Left ventricle myocardium inferior (tissue), 1 donor: ENCODE results near the gene KCTD14. TPM values are rescaled to one million over a fixed set of nuclear protein-coding genes. Genes with fewer than 3 reads are reported as not detected.
A peak's percentile ranks its signal among the peaks of the same experiment; 100 is the strongest.

Experiments
- DNase-seq: peaks from one replicate; pipeline ENCODE4 v3.0.0-alpha.2; 2020
- H3K27ac ChIP-seq: fragments of 200-600 bp; replicated peaks from 2 replicates; pipeline ENCODE4 v1.8.0; 2021
- H3K27me3 ChIP-seq: fragments of 200-600 bp; 2 replicates; pipeline ENCODE4 v1.8.0; 2021; ENCODE audit warnings: low read depth
- H3K36me3 ChIP-seq: fragments of 200-600 bp; 2 replicates; pipeline ENCODE4 v1.8.0; 2021
- H3K4me1 ChIP-seq: fragments of 200-600 bp; 2 replicates; pipeline ENCODE4 v1.8.0; 2021
- H3K4me3 ChIP-seq: fragments of 200-600 bp; 2 replicates; pipeline ENCODE4 v1.8.0; 2021; ENCODE audit warnings: mild to moderate bottlenecking, moderate library complexity
- H3K9me3 ChIP-seq: fragments of 200-600 bp; replicated peaks from 2 replicates; pipeline ENCODE4 v1.8.0; 2021
- intact Hi-C: fragments of 100-400 bp; cut with micrococcal nuclease; formaldehyde crosslinking; loops from one replicate; pipeline ENCODE4 v1.11.0; 2022
- total RNA-seq: library from RNA; stranded (reverse); fragmentation: NEBNext Ultra II Directional; extraction: Animal tissue kit (Norgen Biotek cat#: 25700); gene quantifications from one replicate; pipeline ENCODE4 v1.2.1, GENCODE V29; 2021
- TF ChIP-seq, protein P1 (sequence below): fragments of 200-600 bp; IDR thresholded peaks from 2 replicates; pipeline ENCODE4 v1.8.0; 2021; ENCODE audit warnings: antibody characterized with exemption, mild to moderate bottlenecking, borderline replicate concordance
- donor health status: DM: no; HTN: yes; CAD: no; lungs with severe emphysema.

KCTD14 gene
- total RNA-seq, 1 donor from 2014 or later, result 0.16 TPM

DNA sequence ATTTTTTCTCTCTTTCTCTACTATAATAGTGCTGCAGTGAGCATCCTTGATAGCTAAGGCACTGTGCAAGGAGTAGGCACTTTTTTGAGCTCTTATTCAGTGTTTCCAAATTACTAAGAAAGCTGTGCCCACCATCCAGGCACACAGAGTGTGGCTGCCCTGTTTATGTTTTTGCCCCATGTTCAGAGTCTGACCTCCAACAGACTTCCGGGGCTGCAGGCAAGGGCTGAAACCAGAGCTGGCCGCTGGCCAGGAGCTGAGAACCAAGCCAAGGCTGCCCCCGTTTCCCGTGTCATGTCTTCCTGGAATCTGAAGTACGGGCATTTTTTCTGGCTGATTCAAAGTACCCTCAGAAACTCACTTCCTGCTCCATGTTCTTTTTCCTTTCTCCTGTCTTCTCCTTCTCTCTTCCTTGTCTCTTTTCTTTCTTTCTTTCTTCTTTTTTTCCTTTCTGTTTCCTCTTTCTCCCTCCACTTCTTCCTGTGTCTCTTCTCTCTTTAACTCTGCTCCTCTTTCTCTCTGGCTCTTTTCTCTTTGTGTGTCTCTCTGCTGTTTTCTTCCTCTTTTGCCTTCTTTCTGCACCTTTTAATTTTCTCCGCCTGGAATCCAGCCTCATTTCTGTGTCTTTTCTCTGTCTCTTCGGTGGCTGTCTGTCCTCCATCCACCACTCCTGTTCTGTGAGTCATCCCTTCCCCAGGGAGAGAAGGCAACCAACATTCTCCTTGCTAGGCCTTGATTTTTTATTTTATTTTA is 17.0 kb upstream of the KCTD14 start:
- H3K27ac ChIP-seq, result peak overlapping the region; percentile 71
- peak overlapping the region; percentile 36 for H3K4me3 ChIP-seq
- no peaks in the 10 kb centered on the region for H3K36me3 ChIP-seq
- H3K9me3 ChIP-seq, result no peaks in the 10 kb centered on the region
- peaks cover 14% of the 10 kb centered on the region for H3K4me1 ChIP-seq
- intact Hi-C loops, result no loop called here
- TF ChIP-seq, protein P1, sequence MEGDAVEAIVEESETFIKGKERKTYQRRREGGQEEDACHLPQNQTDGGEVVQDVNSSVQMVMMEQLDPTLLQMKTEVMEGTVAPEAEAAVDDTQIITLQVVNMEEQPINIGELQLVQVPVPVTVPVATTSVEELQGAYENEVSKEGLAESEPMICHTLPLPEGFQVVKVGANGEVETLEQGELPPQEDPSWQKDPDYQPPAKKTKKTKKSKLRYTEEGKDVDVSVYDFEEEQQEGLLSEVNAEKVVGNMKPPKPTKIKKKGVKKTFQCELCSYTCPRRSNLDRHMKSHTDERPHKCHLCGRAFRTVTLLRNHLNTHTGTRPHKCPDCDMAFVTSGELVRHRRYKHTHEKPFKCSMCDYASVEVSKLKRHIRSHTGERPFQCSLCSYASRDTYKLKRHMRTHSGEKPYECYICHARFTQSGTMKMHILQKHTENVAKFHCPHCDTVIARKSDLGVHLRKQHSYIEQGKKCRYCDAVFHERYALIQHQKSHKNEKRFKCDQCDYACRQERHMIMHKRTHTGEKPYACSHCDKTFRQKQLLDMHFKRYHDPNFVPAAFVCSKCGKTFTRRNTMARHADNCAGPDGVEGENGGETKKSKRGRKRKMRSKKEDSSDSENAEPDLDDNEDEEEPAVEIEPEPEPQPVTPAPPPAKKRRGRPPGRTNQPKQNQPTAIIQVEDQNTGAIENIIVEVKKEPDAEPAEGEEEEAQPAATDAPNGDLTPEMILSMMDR, result no peak
- peak; percentile 67 for DNase-seq
- H3K27me3 ChIP-seq, result no peaks in the 10 kb centered on the region

DNA sequence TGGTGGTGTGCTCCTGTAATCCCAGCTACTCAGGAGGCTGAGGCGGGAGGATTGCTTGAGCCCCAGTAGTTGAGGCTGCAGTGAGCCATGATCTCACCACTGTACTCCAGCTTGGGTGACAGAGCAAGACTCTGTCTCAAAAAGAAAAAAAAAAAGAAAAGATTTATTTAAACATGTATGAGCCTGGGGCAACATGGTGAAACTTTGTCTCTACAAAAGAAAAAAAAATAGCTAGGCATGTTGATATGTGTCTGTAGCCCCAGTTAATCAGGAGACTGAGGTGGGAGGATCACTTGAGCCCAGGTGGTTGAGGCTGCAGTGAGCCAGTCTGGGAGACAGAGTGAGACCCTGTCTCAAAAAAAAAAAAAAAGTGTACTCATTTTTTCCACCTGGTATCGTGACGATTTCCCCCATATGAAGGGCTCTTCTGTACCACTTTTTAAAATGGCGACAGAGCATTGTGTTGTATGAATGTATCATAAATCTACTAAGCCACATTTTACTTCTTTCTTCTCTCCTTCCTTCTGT is 16.4 kb upstream of the KCTD14 start:
- Histone ChIP-seq H3K36me3 (no peaks in the 10 kb centered on the region), H3K4me3 (no peak overlapping the region), H3K27ac (peak overlapping the region; percentile 71), H3K9me3 (no peaks in the 10 kb centered on the region), H3K27me3 (no peaks in the 10 kb centered on the region), H3K4me1 (peaks cover 14% of the 10 kb centered on the region)
- intact Hi-C loops, result no loop called here
- no peak for DNase-seq
- TF ChIP-seq, protein P1, result no peak

DNA sequence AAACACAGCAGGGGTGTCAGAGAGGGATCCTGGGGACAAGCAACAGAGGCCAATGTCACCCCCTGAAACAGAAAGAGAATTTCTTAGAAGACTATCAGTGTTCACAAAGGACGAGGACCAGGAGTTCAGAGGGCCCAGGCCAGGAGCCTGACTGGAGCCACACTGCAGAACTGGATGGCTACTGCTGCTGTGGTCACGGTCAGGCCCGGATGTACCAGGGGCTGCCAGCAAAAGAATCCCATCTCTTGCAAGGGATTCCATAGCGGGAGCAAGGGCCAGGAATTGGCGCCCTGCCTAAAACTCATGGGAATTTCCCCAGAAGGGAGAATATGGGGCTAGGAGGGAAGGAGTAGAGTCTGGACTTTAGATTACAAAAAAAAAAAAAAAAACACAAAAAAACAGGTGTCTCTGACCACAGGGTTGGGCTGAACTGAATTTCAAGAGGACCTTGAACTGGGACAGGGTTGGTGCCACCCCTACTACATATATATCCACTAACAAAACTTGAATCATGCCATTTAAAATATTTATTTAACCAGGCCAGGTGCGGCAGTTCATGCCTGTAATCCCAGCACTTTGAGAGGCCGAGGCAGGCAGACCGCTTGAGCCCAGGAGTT is 15.7 kb upstream of the KCTD14 start:
- no peak overlapping the region for H3K4me3 ChIP-seq
- intact Hi-C loops, result no loop called here
- H3K36me3 ChIP-seq, result no peaks in the 10 kb centered on the region
- no peaks in the 10 kb centered on the region for H3K9me3 ChIP-seq
- no peak for DNase-seq
- H3K27ac ChIP-seq, result no peak overlapping the region
- H3K27me3 ChIP-seq, result no peaks in the 10 kb centered on the region
- peaks cover 14% of the 10 kb centered on the region for H3K4me1 ChIP-seq
- TF ChIP-seq, protein P1, result no peak

DNA sequence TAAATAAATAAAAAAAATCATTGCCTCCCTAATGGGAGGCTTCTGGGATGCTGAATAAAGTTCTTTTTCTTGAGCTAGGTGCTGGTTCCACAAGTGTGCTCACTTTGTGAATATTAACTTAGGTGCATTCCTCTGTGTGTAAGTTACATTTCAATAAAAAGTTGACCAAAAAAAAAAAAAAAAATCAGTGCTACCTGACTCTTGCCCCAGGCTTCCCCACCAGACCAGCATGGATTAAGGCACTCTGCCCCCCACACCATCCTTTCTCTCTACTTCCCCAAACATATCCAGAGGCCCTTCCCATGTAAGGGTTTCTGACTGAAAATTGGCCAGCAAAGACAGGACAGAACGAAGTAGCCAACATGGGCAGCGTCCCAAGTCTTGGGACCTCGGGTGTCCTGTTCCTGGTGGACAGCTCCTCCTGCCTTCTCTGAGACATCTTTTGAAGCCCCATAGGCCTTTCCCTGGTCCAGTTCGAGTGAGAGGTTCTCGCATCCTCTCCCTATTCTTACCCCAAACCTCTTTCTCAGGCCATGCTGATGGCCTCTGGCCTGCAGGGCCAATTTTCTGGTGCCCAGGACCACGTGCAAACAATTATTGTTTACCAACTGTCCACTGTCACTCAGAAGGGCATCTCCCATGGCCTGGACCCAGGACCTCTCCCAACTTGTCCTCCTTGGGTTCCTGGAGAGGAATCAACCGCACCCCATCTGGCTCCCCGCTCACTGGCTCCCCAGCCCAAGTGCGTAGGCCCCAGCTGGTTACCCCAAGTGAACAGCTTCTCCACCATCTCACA is 14.9 kb upstream of the KCTD14 start:
- Histone ChIP-seq H3K27ac (no peak overlapping the region), H3K9me3 (no peaks in the 10 kb centered on the region), H3K4me1 (peaks cover 14% of the 10 kb centered on the region), H3K27me3 (no peaks in the 10 kb centered on the region), H3K36me3 (no peaks in the 10 kb centered on the region), H3K4me3 (no peak overlapping the region)
- no peak for DNase-seq
- TF ChIP-seq, protein P1, result no peak
- intact Hi-C loops, result no loop called here

DNA sequence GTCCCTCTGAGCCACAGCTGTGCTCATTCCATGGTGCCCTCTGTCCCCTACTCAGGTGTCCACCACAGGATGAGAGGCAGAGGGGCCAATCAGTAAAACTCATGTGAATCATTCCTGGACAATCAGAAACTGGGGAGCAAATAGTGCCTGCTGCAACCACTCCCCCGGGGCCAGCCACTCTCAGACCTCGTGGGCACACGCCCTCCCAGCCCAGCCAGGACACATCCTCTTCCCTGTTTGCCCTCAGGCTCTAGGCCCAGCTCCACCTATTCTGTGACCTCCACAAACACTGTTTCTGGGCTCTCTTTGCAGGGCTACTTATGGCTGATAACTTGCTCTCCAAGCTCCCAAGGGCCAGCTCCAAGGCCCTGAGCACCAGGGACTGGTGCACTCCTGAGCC is 14.0 kb upstream of the KCTD14 start:
- H3K9me3 ChIP-seq, result no peaks in the 10 kb centered on the region
- H3K36me3 ChIP-seq, result no peaks in the 10 kb centered on the region
- no peak for DNase-seq
- no peak overlapping the region for H3K4me3 ChIP-seq
- intact Hi-C loops, result no loop called here
- H3K4me1 ChIP-seq, result peaks cover 14% of the 10 kb centered on the region
- TF ChIP-seq, protein P1, result no peak
- H3K27ac ChIP-seq, result no peak overlapping the region
- H3K27me3 ChIP-seq, result no peaks in the 10 kb centered on the region
